Stimulated activated CD4-positive, alpha-beta T cell treated with anti-CD3 and anti-CD28 coated beads, Interleukin-2, amount 100 ng/mL, for 24 hours (primary cell): Measurements from ENCODE around the gene TBC1D22B.
"Not testable (repeated sequence)": the region's sequence is repeated elsewhere in the genome, so short reads cannot be mapped to it uniquely, and the experiment has no call there.

Source experiments
- DNase-seq, 2 donors: peaks; one replicate each; pipeline ENCODE4 v3.0.0-alpha.2; 2020

Gene TBC1D22B

GRCh38 chr6:37324131-37325033, 66.8 kb downstream of the TBC1D22B start:
- DNase-seq = peak; percentile 5 to 24

DNA sequence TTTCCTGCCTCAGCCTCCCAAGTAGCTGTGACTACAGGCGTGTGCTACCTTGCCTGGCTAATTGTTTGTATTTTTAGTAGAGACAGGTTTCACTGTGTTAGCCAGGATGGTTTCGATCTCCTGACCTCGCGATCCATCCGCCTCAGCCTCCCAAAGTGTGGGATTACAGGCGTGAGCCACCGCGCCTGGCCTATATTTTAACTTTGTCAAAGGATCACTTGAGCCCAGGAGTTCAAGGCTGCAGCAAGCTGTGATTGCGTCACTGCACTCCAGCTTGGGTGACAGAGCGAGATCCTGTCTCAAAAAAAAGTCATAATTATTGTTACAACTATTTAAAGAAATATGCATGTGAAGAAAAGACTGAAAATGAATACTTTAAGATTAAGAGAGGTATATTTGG, 72.8 kb downstream of the TBC1D22B start:
- not testable (repeated sequence) for DNase-seq

DNA sequence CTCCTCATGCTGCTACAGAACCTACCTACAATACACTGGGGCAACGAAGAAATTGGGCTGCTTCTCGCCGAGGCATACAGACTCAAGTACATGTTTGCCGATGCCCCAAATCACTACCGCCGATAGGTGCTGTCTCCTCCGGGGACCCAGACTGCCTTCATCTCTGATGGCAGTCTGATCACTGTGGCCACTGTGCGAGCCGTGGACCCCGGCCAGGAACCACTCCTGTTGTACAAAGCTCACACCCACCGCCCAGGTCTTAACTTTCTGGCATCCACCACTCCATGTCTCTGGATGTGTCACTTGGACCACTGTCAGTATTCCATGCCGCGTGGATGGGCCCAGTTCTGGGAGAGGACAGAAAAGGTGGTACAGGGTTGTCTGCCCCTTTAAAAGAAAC, 73.5 kb downstream of the TBC1D22B start:
- no peak for DNase-seq

DNA sequence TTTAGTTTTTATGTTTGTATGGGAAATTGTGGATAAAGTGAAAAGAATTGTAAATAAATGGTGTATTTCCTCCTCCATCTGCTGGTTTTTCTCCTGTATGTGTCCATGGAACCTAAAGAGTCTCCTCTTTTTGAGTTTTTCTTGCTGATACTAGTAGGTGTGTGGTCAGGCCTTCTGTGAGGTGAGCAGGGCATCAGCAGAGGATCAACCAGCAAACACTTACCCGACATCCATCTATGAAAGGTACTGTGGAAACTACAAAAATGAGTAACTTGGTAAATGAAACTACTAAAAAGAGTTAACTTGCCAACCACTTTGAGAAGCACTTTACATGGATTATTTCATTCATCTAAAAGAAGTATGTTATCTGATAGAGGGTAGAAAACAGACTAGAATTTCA, 75.3 kb downstream of the TBC1D22B start:
- no peak for DNase-seq

DNA sequence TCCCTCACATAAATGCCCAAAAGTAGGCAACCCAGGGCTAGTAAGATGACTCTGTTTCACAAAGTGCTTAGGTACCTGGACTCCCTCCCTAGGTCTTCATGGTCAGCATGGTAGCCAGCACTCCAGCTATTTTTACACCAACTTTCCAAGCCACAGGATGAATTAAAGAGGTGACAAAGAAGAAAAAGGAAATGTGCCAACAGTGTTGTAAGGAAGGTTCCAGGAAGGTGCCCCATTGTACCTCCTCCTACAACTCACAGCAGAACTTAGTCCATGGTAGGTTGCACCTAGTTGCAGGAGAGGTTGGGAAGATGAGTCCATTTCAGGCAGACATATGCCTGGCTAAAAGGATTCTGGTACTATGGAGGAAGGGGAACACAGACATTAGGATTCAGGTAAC, 76.5 kb downstream of the TBC1D22B start:
- no peak for DNase-seq

DNA sequence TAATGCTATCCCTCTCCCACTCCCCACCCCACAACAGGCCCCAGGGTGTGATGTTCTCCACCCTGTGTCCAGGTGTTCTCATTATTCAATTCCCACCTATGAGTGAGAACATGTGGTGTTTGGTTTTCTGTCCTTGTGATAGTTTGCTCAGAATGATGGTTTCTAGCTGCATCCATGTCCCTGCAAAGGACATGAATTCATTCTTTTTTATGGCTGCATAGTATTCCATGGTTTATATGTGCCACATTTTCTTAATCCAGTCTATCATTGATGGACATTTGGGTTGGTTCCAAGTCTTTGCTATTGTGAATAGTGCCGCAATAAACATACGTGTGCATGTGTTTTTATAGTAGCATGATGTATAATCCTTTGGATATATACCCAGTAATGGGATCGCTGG, 80.7 kb downstream of the TBC1D22B start:
- DNase-seq = not testable (repeated sequence)

- DNase-seq = no peak
Measured at GRCh38 chr6:37338745-37339255, 81.2 kb downstream of the TBC1D22B start.

DNA sequence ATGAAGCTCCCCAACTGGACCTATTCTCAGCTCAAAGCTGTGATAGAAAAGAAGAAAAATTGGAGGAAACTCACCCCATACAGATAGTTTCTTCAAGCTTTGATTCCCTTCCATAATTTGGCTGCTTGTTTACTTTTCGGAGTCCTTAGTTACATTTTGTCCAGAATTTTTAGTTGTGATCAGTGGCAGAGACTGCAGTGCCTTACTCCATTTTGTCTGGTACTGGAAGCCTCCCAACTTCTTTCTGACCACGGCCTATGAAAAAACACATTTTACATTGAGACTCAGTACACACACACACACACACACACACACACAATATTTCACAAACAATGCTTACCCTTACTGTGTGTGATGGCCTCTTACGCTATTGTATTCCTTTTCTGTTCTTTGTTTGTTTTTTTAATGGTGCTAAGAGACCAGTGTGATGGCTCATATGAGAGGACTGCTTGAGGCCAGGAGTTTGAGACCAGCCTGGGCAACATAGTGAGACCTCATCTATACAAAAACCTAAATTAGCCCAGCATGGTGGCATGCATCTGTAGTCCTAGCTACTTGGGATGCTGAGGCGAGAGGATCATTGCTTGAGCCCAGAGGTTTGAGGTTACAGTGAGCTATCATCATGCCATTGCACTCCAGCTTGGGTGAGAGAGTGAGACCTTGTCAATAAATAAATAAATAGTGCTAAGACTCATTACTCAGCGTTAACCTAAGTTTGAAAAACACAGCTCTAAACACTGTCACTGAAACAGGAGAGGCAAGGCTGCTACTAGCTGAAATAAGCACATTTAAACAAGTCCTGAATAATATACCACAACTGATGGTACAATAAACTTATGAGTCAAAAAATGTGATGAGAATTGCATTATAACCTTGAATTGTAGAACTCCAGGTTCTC, 82.4 kb downstream of the TBC1D22B start:
- DNase-seq = no peak

DNA sequence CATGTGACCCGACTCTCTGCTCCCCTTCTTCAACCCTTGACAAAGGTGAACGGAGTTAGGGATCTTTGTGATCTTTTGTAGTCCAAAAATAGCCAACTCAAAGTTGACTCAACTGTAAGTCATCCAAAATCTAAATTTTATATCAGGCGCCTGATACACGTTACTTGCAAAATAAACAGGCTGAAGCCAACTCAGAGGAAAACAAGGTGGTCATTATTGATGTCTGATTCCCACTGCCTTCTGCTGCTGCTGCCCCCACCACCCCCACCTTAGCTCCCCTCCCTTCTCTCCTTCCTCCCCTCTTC, 83.0 kb downstream of the TBC1D22B start:
- DNase-seq = no peak

GRCh38 chr6:37343248-37343647, 85.7 kb downstream of the TBC1D22B start:
- DNase-seq = no peak

DNA sequence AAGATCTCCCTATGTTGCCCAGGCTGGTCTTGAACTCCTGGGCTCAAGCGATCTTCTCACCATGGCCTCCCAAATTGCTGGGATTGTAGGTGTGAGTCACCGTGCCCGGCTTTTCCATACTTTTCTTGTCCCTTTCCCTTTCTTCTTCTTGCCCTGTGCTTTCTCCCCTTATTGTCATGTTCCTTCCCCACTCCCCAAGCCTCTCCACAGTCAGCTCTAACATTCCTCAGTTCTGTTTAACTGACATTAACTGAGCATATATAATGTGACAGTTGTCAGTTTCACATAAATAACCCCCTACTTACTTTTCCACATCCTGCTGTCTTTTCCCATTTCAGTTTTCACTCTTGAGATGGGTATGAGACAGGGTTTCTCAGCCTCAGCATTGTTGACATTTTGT, 86.7 kb downstream of the TBC1D22B start:
- no peak for DNase-seq

GRCh38 chr6:37345804-37346203, 88.2 kb downstream of the TBC1D22B start:
- DNase-seq = not testable (repeated sequence)

- DNase-seq = no peak
Measured at GRCh38 chr6:37347177-37347576, 89.6 kb downstream of the TBC1D22B start.

GRCh38 chr6:37347670-37348111, 90.1 kb downstream of the TBC1D22B start:
- DNase-seq = no peak

- DNase-seq = no peak
Measured at GRCh38 chr6:37351027-37351426, 93.5 kb downstream of the TBC1D22B start.

GRCh38 chr6:37352384-37352783, 94.8 kb downstream of the TBC1D22B start:
- no peak for DNase-seq

GRCh38 chr6:37353761-37354525, 96.4 kb downstream of the TBC1D22B start, which contains the start of gene RNF8:
RNF8 (plus strand) TSS chr6:37353983; CDS start chr6:37354165, 182 bp downstream.
- DNase-seq = peak; percentile 90 to 95

GRCh38 chr6:37354526-37355384, 97.2 kb downstream of the TBC1D22B start:
- peak; percentile 24 to 36 for DNase-seq

GRCh38 chr6:37357288-37357687, 99.7 kb downstream of the TBC1D22B start:
- no peak for DNase-seq

- no peak for DNase-seq
Measured at GRCh38 chr6:37357860-37358259, 100.3 kb downstream of the TBC1D22B start.

DNA sequence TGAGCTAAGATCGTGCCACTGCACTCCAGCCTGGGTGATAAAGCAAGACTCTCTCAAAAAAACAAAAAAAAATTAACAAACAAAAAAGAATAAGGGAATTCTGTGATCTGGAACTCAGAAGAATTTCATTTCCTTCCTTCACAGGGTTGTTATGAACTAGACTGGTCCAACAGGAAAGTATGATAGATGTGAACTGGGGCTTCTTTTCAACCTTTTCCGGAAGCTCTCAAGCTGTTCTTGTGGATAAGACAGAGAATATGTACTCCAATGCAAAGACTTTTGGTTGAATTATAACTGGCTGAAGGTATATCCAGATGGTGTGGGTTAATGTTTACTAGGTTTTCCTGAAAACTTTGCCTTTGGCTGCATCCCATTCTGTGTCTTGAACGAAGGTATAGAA, 101.5 kb downstream of the TBC1D22B start:
- DNase-seq = no peak
